ENCODE data around the gene EPS8L3. TPM values are rescaled to one million over a fixed set of nuclear protein-coding genes. Genes with fewer than 3 reads are reported as not detected.

Gene EPS8L3
- total and polyA plus RNA-seq, 4 donors = 0.09 to 0.38 (median 0.15) TPM; not detected in 1

GRCh38 chr1:109754738-109755137 lies 9.0 kb downstream of the EPS8L3 start:
- no peaks in the 10 kb centered on the region for H3K9me3 ChIP-seq (ENCODE audit: control insufficient read depth in 4 of 4, low read length in 3 of 4)
- 88% methylated on average over 2 of the region's 2 CpGs for WGBS
- DNase-seq (ENCODE audit: low spot score) = no peak
- H3K4me1 ChIP-seq (ENCODE audit: control insufficient read depth in 4 of 4, insufficient read depth in 4 of 4, low read length in 3 of 4) = no peaks in the 10 kb centered on the region
- H3K4me3 ChIP-seq (ENCODE audit: low read depth in 1 of 3, low read length in 3 of 3) = no peak overlapping the region
- no peaks in the 10 kb centered on the region for H3K27me3 ChIP-seq (ENCODE audit: control insufficient read depth in 4 of 4, insufficient read depth in 4 of 4, low read length in 3 of 4)
- no peak overlapping the region for H3K27ac ChIP-seq (ENCODE audit: low read depth in 1 of 2, low read length in 2 of 2)
- no peaks in the 10 kb centered on the region for H3K36me3 ChIP-seq (ENCODE audit: control insufficient read depth in 4 of 4, insufficient read depth in 3 of 4, low read depth in 1 of 4, low read length in 3 of 4)
- no peak overlapping the region for H3K9ac ChIP-seq (ENCODE audit: low read depth in 1 of 2, low read length in 2 of 2)
- no peak for TF ChIP-seq JUND (IDR thresholded peaks at IDR 0.05)
- no peak for TF ChIP-seq YY1 (IDR thresholded peaks at IDR 0.05)
- no peak for TF ChIP-seq NR2F2 (IDR thresholded peaks at IDR 0.05)
- no peak for TF ChIP-seq SP1 (IDR thresholded peaks at IDR 0.05)
- TF ChIP-seq HNF4G (IDR thresholded peaks at IDR 0.05) = no peak
- TF ChIP-seq FOXA2 (IDR thresholded peaks at IDR 0.05) = no peak
- TF ChIP-seq HNF4A (conservative IDR thresholded peaks at IDR 0.05) = no peak
- TF ChIP-seq CTCF (IDR thresholded peaks at IDR 0.05; ENCODE audit: low read depth, low read length, missing input control) = no peak
- TF ChIP-seq FOXA1 (IDR thresholded peaks at IDR 0.05) = no peak
- TF ChIP-seq ATF3 (IDR thresholded peaks at IDR 0.05) = no peak
- TF ChIP-seq EGR1 (IDR thresholded peaks at IDR 0.05; ENCODE audit: low read depth in 2 of 2) = no peak
- no peak for TF ChIP-seq MAX (IDR thresholded peaks at IDR 0.05)
- no peak for TF ChIP-seq TAF1 (conservative IDR thresholded peaks at IDR 0.05)
- no peak for TF ChIP-seq REST (IDR thresholded peaks at IDR 0.05)
- TF ChIP-seq RAD21 (IDR thresholded peaks at IDR 0.05) = no peak
- TF ChIP-seq GABPA (IDR thresholded peaks at IDR 0.05 in 1 of 2, conservative IDR thresholded peaks at IDR 0.05 in 1 of 2) = no peak
- no peak for TF ChIP-seq RXRA (IDR thresholded peaks at IDR 0.05)
- TF ChIP-seq ZBTB33 (IDR thresholded peaks at IDR 0.05) = no peak

Measured in liver (tissue), 9 donors.